ENCODE results near the gene ALG1.

DNA sequence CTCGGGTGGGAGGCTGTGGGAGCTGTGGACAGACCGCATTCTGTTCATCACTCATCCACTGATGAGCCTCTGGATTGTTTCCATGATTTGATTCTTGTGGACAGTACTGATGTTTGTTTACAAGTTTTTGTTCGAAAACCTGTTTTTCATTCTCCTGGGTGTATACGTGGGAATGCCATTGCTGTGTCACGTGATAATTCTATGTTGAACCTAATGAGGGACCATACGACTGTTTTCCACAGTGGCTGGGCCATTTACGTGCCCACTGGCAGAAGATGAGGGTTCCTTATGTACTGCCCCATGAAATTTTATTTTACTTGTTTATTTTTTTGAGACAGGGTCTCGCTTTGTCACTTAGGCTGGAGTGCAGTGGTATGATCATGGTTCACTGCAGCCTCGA, 2.6 kb upstream of the ALG1 start:
- TF ChIP-seq, protein P1, sequence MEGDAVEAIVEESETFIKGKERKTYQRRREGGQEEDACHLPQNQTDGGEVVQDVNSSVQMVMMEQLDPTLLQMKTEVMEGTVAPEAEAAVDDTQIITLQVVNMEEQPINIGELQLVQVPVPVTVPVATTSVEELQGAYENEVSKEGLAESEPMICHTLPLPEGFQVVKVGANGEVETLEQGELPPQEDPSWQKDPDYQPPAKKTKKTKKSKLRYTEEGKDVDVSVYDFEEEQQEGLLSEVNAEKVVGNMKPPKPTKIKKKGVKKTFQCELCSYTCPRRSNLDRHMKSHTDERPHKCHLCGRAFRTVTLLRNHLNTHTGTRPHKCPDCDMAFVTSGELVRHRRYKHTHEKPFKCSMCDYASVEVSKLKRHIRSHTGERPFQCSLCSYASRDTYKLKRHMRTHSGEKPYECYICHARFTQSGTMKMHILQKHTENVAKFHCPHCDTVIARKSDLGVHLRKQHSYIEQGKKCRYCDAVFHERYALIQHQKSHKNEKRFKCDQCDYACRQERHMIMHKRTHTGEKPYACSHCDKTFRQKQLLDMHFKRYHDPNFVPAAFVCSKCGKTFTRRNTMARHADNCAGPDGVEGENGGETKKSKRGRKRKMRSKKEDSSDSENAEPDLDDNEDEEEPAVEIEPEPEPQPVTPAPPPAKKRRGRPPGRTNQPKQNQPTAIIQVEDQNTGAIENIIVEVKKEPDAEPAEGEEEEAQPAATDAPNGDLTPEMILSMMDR (IDR thresholded peaks at IDR 0.05): no peak
- TF ChIP-seq EP300 (IDR thresholded peaks at IDR 0.05): no peak
